ENCODE measurements around the gene MPRIP.

DNA sequence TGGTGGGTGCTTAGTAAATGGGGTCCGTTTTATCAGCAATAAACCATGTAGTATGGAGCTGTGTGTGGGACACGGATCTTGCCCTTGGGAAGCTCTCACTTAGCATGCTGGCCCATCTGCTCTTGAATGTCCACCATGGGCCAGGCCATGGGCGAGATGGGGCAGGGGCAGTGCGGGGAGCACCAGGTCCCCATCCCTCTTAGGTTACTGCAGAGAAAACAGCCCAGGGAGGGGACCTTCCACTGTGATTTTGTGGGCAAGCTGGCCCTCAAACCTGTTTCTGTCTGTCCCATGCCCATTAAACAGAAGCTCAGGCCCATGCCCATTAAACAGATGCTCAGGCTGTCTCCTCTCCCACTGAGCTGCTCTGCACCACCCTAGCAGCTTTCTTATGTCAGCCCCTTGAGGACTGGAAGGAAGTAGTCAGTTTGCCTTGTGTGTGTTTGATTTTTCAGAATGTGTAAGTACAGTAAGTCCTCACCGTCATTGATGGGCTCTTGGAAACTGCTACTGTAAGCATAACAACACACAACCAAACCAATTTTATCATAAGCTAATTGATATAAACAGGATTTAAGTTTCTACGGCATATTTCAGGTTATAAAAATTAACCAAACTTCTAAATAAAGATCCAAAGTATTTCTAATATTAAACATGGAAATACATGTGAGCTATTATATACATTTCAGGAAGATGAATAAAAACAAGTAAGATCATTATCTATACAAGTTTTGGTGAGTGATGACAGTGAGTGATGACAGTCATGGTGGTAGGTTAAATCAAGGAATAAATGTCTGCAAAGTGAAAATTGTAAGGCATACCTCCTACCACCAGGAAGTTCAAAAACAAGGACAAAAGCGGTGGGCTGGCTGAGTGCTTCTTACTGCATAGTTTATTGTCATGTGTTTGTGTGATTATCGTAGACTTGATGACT, 11.5 kb downstream of the MPRIP start:
- no peak for TF ChIP-seq POLR2A (IDR thresholded peaks at IDR 0.05; ENCODE audit: low read depth, low read length)
- no peak for TF ChIP-seq TAF1 (IDR thresholded peaks at IDR 0.05; ENCODE audit: low read depth, low read length)
- no peak for TF ChIP-seq POLR2AphosphoS5 (IDR thresholded peaks at IDR 0.05; ENCODE audit: low read depth, low read length)
- TF ChIP-seq SPI1 (IDR thresholded peaks at IDR 0.05; ENCODE audit: low read depth, low read length) = no peak
- TF ChIP-seq POU2F2 (IDR thresholded peaks at IDR 0.05; ENCODE audit: low read depth, low read length) = no peak
- no peak for TF ChIP-seq PAX5 (IDR thresholded peaks at IDR 0.05; ENCODE audit: insufficient read depth, low read length, severe bottlenecking)
